ENCODE data around the gene SEC31B.
A peak's percentile ranks its signal among the peaks of the same experiment; 100 is the strongest.

GRCh38 chr10:100562008-100562672 is 42.5 kb upstream of the SEC31B start:
- peak; percentile 88 for TF ChIP-seq CTCF (IDR thresholded peaks at IDR 0.05)
- TF ChIP-seq EZH2 (IDR thresholded peaks at IDR 0.05) = peak; percentile 38
- no peak for TF ChIP-seq EZH2phosphoT487 (IDR thresholded peaks at IDR 0.05)

Measured in neural progenitor cell (in vitro differentiated cells).